HPDE6-E6E7 (cell line): ENCODE results near the gene KRT31.
"Not testable (repeated sequence)": the region's sequence is repeated elsewhere in the genome, so short reads cannot be mapped to it uniquely, and the experiment has no call there.

Experiments used
- DNase-seq: peaks from one replicate; pipeline ENCODE4 v3.0.0; 2011; ENCODE audit warnings: missing footprints; ENCODE audit errors: extremely low spot score

The KRT31 gene

GRCh38 chr17:41417576-41418015, 20.2 kb upstream of the KRT31 start:
- peak; percentile 70 for DNase-seq

GRCh38 chr17:41417127-41417526, 19.7 kb upstream of the KRT31 start:
- no peak for DNase-seq

- DNase-seq = no peak
Observed at GRCh38 chr17:41416479-41416878, 19.1 kb upstream of the KRT31 start.

DNA sequence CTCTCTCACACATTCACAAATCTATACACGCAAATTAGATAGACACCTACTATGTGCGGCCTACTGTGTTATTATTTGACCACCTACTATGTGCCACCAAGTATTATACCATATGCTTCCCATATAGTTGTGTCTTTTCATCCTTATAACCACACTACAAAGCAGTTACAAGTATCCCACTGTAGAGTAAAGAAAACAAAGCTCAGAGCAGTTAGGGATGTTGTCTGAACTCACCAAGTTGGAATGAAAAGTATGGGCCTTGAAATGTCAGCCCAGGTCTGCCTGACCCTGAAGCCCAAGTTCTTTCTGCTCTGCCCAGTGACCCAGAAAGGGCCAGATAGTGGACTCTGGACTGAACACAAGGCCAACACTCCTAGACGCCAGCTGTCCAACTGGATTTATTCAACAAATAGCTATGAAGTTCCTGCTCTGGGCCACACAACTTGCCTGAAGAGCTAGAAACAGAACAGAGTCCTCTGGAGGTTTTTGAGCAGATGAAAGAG, 18.5 kb upstream of the KRT31 start:
- no peak for DNase-seq

DNA sequence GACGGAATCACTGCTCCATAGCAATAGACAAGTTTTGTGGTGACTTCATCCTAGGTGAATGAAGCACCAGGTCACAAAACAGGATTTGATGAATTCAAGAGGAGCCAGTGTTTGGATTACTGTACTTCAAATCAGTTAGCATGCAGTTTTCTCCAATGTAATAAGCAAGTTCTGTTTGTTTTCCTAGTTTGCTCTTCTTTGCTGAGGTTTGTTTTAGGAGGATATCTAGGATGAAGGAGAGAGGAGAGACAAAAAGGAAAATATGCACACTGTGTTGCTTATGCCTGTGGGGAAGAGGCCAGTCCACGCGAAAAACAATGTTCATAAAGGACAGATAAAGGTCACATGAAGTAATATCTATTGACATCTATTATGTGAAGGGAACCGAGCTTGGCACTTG, 18.0 kb upstream of the KRT31 start:
- DNase-seq = no peak

DNA sequence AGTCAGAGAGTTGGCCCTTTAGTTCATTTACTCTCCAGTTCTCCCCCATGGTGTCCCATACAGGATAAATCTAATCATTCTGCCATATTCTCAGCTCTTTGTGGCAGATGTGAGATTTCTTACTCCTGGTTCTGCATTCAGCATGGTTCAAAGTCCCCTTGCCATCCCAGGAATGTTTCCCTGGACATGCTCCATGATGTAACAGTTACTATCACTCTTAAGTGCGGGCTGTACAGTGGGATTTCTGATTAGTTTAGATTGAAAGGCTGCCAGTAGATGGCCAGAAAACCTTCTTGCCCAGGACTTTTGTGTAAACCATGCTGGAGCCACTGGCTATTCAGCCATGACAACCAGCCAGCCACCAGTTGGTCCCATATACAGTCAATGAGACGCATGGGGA, 16.6 kb upstream of the KRT31 start:
- no peak for DNase-seq

- DNase-seq = no peak
Observed at GRCh38 chr17:41413353-41413957, 16.0 kb upstream of the KRT31 start.

DNA sequence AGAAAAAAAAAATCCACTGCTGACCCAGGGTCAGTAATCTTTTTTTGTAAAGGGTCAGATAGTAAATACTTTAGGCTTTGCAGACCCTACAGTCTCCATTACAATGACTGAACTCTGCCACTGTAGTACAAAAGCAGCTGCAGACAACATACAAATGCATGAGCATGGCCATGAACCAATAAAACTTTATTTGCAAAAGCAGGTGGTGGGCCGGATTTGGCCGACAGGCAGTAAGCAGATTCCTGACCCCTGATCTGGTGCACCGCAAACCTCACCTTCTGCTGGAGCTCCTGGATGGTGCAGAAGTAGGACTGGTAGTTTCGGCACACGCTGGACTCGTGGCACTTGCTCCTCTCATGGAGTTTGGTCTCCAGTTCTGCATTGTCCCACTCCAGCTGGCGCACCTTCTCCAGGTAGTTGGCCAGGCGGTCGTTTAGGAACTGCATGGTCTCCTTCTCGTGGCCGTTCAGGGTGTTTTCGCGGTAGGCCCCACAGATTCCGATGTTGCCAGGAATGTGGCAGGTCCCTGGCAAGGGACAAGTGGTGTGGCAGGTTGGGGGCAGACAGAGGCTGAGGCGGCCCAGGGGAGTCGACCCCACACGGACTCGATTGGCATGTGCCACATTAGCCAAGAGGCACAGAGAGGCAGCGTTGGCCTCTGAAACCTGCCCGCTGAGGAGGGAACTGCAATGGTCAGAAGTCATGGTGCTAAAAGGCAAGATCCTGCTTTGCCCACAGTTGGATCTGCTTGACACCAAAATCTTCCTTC, 13.8 kb upstream of the KRT31 start:
- DNase-seq = no peak

- DNase-seq = no peak
Observed at GRCh38 chr17:41407226-41407625, 9.8 kb upstream of the KRT31 start.

- peak; percentile 75 for DNase-seq
Observed at GRCh38 chr17:41406205-41406604, 8.8 kb upstream of the KRT31 start.

GRCh38 chr17:41404024-41404671, 6.7 kb upstream of the KRT31 start:
- DNase-seq = peak; percentile 94

- DNase-seq = no peak
Observed at GRCh38 chr17:41403404-41404023, 6.1 kb upstream of the KRT31 start.

- DNase-seq = no peak
Observed at GRCh38 chr17:41402161-41402560, 4.8 kb upstream of the KRT31 start.

DNA sequence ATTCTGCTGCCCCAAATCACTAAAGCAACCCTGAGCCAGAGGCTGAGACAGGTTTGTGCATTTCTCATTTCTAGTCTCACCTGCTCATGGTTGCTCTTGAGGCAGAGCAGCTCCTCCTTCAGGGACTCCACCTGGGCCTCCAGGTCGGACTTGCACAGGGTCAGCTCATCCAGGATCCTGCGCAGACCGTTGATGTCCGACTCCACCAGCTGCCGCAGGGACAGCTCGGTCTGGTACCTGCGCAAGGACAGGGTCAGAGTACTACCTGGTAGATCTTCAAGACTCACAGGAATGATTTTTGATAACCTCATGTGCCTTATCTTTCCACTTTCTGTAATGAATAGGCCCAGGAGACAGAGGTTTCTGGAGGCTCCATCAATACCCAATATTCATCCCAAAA, 1.1 kb downstream of the KRT31 start:
- no peak for DNase-seq

DNA sequence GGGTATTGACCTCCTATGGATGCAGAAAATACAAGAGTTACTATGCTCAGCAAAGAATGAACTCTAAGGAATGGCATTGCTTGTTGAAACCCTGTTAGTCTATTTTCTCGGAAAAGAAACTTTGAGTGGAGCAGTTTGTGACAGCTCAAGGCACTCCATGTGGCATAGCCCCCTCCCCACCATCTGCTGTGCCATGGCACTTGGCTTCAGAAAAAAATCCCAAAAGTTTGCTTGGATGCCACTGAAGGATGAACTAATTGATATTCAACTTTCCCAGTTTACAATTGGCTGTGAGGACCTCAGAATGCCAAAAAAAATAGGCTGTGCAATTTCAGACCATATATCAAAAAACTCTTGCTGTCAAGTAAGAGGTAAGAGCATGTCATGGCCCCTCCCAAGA, 1.8 kb downstream of the KRT31 start:
- DNase-seq = no peak

GRCh38 chr17:41395044-41395443, 2.4 kb downstream of the KRT31 start:
- DNase-seq = not testable (repeated sequence)

DNA sequence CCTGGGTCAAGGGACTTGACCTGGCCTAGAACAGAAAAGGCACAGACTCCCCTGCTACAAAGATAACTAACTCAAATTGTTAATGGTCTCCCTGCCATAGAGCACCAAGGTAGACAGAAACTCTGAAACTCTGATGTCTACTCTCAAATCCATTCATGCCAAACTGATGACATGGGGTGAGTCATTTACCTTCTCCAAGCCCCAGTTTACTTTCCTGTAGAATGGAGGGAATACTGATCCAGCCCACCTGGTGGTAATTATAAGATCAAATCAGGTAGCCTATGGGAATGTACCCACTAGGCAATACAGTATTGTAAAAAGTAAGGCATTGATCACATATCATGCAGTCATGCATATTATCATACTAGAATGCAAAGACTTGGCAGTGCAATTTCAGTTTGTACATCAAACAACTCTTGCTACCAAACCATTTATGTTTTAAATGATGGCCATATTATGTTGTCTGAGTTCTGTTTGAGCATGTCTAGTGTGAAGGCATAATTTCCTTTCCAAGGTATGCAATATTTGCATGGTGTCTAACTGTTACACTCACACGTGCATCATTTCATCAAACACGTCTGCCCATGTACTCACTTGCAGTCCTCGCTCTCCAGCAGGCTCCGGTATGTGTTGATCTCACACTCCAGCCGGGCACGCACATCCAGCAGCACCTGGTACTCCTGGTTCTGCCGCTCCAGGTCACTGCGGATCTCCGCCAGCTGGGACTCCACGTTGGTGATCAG, 3.0 kb downstream of the KRT31 start:
- no peak for DNase-seq

DNA sequence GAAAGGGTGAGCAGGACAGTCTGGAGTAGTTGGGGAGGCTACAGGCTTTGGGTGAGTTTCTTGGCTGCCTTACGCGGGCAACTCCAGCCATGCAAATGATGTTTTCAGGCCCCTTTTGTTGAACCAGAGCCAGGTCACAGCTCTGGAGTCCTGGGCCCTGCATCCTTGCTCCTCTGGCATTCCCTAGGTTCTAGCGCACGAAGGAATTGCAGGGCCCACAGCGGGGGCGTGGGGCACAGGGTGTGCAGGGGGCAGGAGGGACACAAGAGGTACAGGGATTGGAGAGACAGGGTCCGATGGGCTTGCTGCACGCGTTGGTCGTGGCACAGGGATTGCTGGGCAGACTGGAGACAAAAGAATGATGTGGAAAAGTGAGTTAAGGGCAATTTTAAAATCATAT, 3.6 kb downstream of the KRT31 start:
- no peak for DNase-seq

DNA sequence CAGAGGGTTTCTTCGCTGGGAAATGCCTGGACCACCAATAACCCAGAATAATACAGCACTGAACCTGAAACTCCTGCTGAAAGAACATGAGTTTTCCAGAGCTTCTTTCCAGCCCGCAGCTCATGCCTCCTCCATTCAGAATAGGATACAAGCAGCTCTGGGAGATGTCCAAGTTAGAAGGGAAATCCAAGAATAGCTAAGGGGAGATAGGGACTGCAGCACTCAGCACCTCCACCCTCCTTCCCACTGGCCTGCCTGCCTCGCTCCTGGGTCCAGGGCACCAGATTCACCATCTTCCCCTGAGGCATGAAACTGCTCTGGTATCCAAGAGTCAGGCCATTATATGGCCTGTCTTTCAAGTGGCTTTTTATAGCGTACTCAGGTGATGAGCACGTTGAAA, 4.1 kb downstream of the KRT31 start:
- no peak for DNase-seq

- DNase-seq = no peak
Observed at GRCh38 chr17:41392278-41392677, 5.1 kb downstream of the KRT31 start.

DNA sequence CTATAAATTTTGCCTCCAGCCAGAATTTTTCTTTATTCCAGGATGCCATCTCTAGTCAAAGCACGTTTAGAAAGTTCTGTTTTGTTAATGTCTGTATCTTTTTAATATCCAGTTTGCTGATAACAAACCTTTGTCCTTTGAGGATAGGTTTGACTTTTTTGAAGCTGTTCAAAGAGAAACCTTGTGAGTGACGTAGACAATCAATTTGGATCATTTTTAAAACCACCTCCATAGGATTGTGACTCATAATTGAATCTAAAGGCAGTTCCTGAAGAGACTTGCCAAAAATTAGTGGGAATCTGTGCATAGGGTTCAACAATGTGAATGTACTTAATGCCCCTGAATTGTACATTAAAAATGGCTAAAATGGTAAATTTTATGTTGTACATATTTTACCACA, 5.9 kb downstream of the KRT31 start:
- DNase-seq = no peak
